GM23338 (cell line): ENCODE results near the gene RIPK1. TPM values are rescaled to one million over a fixed set of nuclear protein-coding genes. Genes with fewer than 3 reads are reported as not detected.
"Not testable (repeated sequence)": the region's sequence is repeated elsewhere in the genome, so short reads cannot be mapped to it uniquely, and the experiment has no call there.

Source experiments
- ATAC-seq: fragments of 200-7000 bp; cut with Tn5 transposase; 3 replicates; pipeline ENCODE4 v1.9.1; 2020
- DNase-seq: peaks from one replicate; pipeline ENCODE4 v3.0.0-alpha.2; 2015; ENCODE audit warnings: low spot score
- H2AFZ ChIP-seq: fragments of 200-600 bp; sonication (generic); 2 replicates; pipeline ENCODE4 v1.8.0; 2016; ENCODE audit warnings: antibody characterized with exemption, mild to moderate bottlenecking, moderate library complexity
- H3F3A ChIP-seq: fragments of 200-600 bp; sonication (generic); replicated peaks from 2 replicates; pipeline ENCODE4 v1.8.0; 2017; ENCODE audit warnings: antibody characterized with exemption, mixed run types, low read depth
- H3K27ac ChIP-seq: fragments of 200-600 bp; sonication (generic); 2 replicates; pipeline ENCODE4 v1.6.1; 2016; ENCODE audit warnings: low read depth
- H3K27me3 ChIP-seq: fragments of 200-600 bp; sonication (generic); 2 replicates; pipeline ENCODE4 v1.8.0; 2016; ENCODE audit warnings: mild to moderate bottlenecking, mixed run types, moderate library complexity; ENCODE audit not compliant: insufficient read depth
- H3K36me3 ChIP-seq: fragments of 200-600 bp; sonication (generic); 2 replicates; pipeline ENCODE4 v1.8.0; 2016; ENCODE audit warnings: mild to moderate bottlenecking; ENCODE audit not compliant: insufficient read depth
- H3K4me1 ChIP-seq: fragments of 200-600 bp; sonication (generic); 2 replicates; pipeline ENCODE4 v1.8.0; 2016; ENCODE audit warnings: mild to moderate bottlenecking, moderate library complexity; ENCODE audit not compliant: insufficient read depth
- H3K4me2 ChIP-seq: fragments of 200-600 bp; sonication (generic); 2 replicates; pipeline ENCODE4 v1.7.1; 2017; ENCODE audit warnings: mixed run types
- H3K4me3 ChIP-seq: fragments of 200-600 bp; sonication (generic); 2 replicates; pipeline ENCODE4 v1.6.1; 2016; ENCODE audit warnings: mixed run types
- H3K79me2 ChIP-seq: fragments of 200-600 bp; sonication (generic); replicated peaks from 2 replicates; pipeline ENCODE4 v1.8.0; 2017; ENCODE audit warnings: mild to moderate bottlenecking; ENCODE audit not compliant: insufficient read depth
- H3K9me2 ChIP-seq: fragments of 200-600 bp; sonication (generic); 2 replicates; pipeline ENCODE4 v1.8.0; 2017; ENCODE audit not compliant: insufficient read depth
- H4K20me1 ChIP-seq: fragments of 200-600 bp; sonication (generic); replicated peaks from 2 replicates; pipeline ENCODE4 v1.8.0; 2017; ENCODE audit warnings: mild to moderate bottlenecking; ENCODE audit not compliant: insufficient read depth
- H3K27ac Mint-ChIP-seq: 2 replicates; pipeline ENCODE4 v1.8.0; 2020; ENCODE audit warnings: inconsistent platforms, mild to moderate bottlenecking, moderate library complexity, mixed read lengths
- H3K27me3 Mint-ChIP-seq: 3 replicates; pipeline ENCODE4 v1.8.0; 2022; ENCODE audit warnings: low read depth, mild to moderate bottlenecking, moderate library complexity, mixed read lengths, inconsistent platforms; ENCODE audit not compliant: insufficient read depth, poor library complexity
- H3K36me3 Mint-ChIP-seq: 3 replicates; pipeline ENCODE4 v1.8.0; 2021; ENCODE audit warnings: low read depth, mild to moderate bottlenecking, inconsistent platforms, moderate library complexity, mixed read lengths
- H3K4me1 Mint-ChIP-seq: 3 replicates; pipeline ENCODE4 v1.8.0; 2020; ENCODE audit warnings: mild to moderate bottlenecking, inconsistent platforms, mixed read lengths
- H3K4me3 Mint-ChIP-seq: 3 replicates; pipeline ENCODE4 v1.8.0; 2021; ENCODE audit warnings: moderate library complexity, mild to moderate bottlenecking, inconsistent platforms, mixed read lengths
- H3K9me3 Mint-ChIP-seq: 3 replicates; pipeline ENCODE4 v1.8.0; 2020; ENCODE audit warnings: moderate library complexity, mild to moderate bottlenecking, inconsistent platforms, mixed read lengths
- CREB1 ChIP-seq: fragments of 250-450 bp; sonication (Bioruptor Pico); IDR thresholded peaks from 2 replicates; pipeline ENCODE4 v1.5.0; 2020; ENCODE audit warnings: low read depth, mild to moderate bottlenecking, moderate library complexity
- EZH2 ChIP-seq: fragments of 200-600 bp; sonication (generic); IDR thresholded peaks from one replicate; pipeline ENCODE4 v1.8.0; 2017; ENCODE audit warnings: antibody characterized with exemption, mild to moderate bottlenecking, low read depth; ENCODE audit not compliant: unreplicated experiment
- EZH2phosphoT487 ChIP-seq: fragments of 200-600 bp; sonication (generic); IDR thresholded peaks from one replicate; pipeline ENCODE4 v1.8.1; 2018; ENCODE audit warnings: antibody characterized with exemption; ENCODE audit not compliant: unreplicated experiment
- JUNB ChIP-seq: IDR thresholded peaks from one replicate; pipeline ENCODE4 v1.6.1; 2016; ENCODE audit warnings: antibody characterized with exemption; ENCODE audit not compliant: unreplicated experiment
- POLR2AphosphoS5 ChIP-seq: IDR thresholded peaks from 2 replicates; pipeline ENCODE4 v1.6.1; 2016; ENCODE audit warnings: antibody characterized with exemption, low read depth
- STAT1 ChIP-seq: IDR thresholded peaks from one replicate; pipeline ENCODE4 v1.6.1; 2016; ENCODE audit warnings: antibody characterized with exemption; ENCODE audit not compliant: unreplicated experiment
- ZNF114 ChIP-seq: fragments of 250-450 bp; sonication (Bioruptor Pico); IDR thresholded peaks from 2 replicates; pipeline ENCODE4 v1.5.0; 2020; ENCODE audit warnings: mild to moderate bottlenecking, moderate library complexity
- ZNF331 ChIP-seq: fragments of 250-450 bp; sonication (Bioruptor Pico); IDR thresholded peaks from 2 replicates; pipeline ENCODE4 v1.5.0; 2020; ENCODE audit warnings: low read depth, mild to moderate bottlenecking, moderate library complexity
- polyA plus RNA-seq: library from polyadenylated mRNA; unstranded; fragments of >200 nt; fragmentation: Nextera tagmentation; extraction: Ambion mirVana; gene quantifications from 2 replicates; pipeline ENCODE4 v1.2.1, GENCODE V29; 2016
- total RNA-seq: library from RNA; depleted of rRNA; stranded (reverse); fragments of >200 nt; shearing (Covaris generic); gene quantifications from 2 replicates; pipeline ENCODE4 v1.2.3, GENCODE V29; 2014
- TF ChIP-seq, protein P1 (sequence below): IDR thresholded peaks from one replicate; pipeline ENCODE4 v1.6.1; 2018; ENCODE audit warnings: antibody characterized with exemption; ENCODE audit not compliant: unreplicated experiment
- TF ChIP-seq, protein P2 (sequence below): IDR thresholded peaks from 2 replicates; pipeline ENCODE4 v1.6.1; 2016; ENCODE audit warnings: antibody characterized with exemption

The RIPK1 gene
- total and polyA plus RNA-seq, 2 experiments from 2014 or later, result 5.7 to 19.4 TPM

DNA sequence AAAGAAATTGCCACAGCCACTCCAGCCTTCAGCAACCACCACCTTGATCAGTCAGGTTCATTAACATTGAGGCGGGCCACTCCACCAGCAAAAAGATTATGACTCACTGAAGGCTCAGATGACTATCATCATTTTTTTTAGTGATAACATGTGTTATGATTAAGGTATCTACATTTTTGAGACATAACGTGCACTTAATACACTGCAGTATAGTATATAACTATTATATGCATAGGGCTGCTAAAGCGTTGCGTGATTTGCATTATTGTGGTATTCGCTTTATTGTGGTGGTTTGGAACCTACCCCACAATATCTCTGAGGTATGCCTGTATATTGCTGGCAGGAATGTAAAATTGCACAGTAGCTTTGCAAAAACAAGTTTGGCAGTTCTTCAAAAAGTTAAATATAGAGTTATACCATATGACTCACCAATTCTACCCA is 6.8 kb upstream of the RIPK1 start (continued):
- TF ChIP-seq, protein P1, sequence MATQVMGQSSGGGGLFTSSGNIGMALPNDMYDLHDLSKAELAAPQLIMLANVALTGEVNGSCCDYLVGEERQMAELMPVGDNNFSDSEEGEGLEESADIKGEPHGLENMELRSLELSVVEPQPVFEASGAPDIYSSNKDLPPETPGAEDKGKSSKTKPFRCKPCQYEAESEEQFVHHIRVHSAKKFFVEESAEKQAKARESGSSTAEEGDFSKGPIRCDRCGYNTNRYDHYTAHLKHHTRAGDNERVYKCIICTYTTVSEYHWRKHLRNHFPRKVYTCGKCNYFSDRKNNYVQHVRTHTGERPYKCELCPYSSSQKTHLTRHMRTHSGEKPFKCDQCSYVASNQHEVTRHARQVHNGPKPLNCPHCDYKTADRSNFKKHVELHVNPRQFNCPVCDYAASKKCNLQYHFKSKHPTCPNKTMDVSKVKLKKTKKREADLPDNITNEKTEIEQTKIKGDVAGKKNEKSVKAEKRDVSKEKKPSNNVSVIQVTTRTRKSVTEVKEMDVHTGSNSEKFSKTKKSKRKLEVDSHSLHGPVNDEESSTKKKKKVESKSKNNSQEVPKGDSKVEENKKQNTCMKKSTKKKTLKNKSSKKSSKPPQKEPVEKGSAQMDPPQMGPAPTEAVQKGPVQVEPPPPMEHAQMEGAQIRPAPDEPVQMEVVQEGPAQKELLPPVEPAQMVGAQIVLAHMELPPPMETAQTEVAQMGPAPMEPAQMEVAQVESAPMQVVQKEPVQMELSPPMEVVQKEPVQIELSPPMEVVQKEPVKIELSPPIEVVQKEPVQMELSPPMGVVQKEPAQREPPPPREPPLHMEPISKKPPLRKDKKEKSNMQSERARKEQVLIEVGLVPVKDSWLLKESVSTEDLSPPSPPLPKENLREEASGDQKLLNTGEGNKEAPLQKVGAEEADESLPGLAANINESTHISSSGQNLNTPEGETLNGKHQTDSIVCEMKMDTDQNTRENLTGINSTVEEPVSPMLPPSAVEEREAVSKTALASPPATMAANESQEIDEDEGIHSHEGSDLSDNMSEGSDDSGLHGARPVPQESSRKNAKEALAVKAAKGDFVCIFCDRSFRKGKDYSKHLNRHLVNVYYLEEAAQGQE, result no peak
- TF ChIP-seq JUNB (no peak), ZNF114 (CRISPR knock-in tag) (no peak), POLR2AphosphoS5 (no peak), CREB1 (CRISPR knock-in tag) (no peak), EZH2phosphoT487 (no peak), EZH2 (no peak), STAT1 (no peak), ZNF331 (no peak)

DNA sequence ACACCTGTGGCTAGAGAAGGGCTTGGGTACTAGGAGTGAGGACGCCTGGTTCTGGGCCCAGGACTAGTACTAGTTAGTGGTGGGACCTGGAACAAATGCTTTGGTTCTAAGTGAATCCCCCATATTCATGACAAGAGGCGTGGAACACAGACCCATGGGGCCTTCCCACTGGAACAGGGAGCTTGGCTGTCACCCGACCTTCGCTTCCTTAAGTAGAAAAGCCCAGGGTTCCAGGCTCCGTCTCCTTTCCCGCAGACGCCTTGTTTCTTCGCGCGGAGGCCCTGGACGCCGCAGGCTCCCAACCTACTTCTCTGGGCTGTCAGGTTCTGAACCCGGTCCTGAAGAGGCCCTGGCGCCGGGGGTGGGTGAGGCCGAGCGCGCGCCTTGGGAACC is 5.0 kb upstream of the RIPK1 start:
- peaks cover 24% of the 10 kb centered on the region for H3K27me3 Mint-ChIP-seq
- not testable (repeated sequence) for H3K36me3 ChIP-seq, H3K27ac Mint-ChIP-seq, H4K20me1 ChIP-seq, H3K4me1 ChIP-seq, H3F3A ChIP-seq, H3K27ac ChIP-seq, H3K9me2 ChIP-seq, H3K27me3 ChIP-seq, H3K4me1 Mint-ChIP-seq, H2AFZ ChIP-seq, ATAC-seq
- peaks cover 11% of the 10 kb centered on the region for H3K79me2 ChIP-seq
- H3K36me3 Mint-ChIP-seq, result peaks cover 23% of the 10 kb centered on the region
- DNase-seq, result peak; percentile 45
- H3K4me2 ChIP-seq, result peak overlapping the region; percentile 90
- H3K4me3 ChIP-seq, result peak overlapping the region; percentile 86
- peak overlapping the region; percentile 83; the same call in 2 of the 3 replicates for H3K4me3 Mint-ChIP-seq
- H3K9me3 Mint-ChIP-seq, result peaks cover 33% of the 10 kb centered on the region

DNA sequence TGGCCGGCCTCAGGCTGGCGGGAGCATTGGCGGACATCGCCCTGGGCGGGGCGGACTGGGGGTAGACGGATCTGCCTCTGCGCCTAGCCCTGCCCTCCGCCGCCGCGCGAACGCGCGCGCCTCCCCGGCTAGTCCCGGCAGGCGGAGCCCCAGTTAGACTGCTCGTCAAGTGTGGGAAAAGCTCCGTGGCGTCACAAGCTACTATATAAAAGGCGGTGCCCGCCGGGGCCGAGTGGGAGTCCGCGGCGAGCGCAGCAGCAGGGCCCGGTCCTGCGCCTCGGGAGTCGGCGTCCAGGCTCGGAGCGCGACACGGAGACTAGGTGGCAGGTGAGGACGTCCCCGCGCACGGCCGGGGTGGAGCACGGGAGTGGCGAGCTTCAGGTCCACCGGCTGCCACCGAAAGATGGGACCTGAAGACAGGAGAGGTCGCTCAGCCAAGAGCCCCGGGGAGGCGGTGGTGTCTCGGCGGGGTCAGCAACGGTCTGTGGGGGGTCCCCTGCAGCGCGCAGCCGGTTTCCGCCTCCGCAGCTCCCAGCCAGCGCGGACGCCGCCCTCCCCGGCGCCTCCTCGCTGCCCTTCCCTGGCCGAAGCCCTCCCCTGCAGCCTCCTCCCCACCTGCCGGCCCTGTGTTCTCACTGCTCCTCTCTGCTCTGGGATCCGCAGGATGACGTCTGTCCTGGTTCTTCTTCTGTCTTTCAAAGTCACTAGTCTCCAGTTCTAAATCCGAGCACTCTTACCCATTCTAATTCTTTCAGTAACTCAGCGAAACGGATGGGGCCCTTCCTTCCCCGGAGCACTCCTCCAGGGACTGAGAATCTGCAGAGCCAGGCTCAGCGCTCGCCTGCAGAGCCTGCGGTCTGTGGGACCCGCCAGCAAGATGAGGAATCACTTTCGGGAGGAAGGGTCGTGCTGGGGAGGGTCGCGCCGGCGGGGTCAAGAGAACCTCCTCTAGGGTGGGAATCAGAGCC is 4.3 kb upstream of the RIPK1 start:
- H3K79me2 ChIP-seq, result peaks cover 11% of the 10 kb centered on the region
- H3K27me3 ChIP-seq, result no peaks in the 10 kb centered on the region
- peak; percentile 32; the same call in 1 of the 2 replicates for TF ChIP-seq POLR2AphosphoS5
- TF ChIP-seq EZH2, result no peak
- TF ChIP-seq, protein P2, sequence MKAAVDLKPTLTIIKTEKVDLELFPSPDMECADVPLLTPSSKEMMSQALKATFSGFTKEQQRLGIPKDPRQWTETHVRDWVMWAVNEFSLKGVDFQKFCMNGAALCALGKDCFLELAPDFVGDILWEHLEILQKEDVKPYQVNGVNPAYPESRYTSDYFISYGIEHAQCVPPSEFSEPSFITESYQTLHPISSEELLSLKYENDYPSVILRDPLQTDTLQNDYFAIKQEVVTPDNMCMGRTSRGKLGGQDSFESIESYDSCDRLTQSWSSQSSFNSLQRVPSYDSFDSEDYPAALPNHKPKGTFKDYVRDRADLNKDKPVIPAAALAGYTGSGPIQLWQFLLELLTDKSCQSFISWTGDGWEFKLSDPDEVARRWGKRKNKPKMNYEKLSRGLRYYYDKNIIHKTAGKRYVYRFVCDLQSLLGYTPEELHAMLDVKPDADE, result no peak
- TF ChIP-seq CREB1 (CRISPR knock-in tag), result peak; percentile 3; the same call in 1 of the 2 replicates
- peak overlapping the region; percentile 93 for H2AFZ ChIP-seq
- peak overlapping the region; percentile 86 for H3K4me3 ChIP-seq
- ATAC-seq (peak; percentile 84), DNase-seq (peak; percentile 85)
- peak overlapping the region; percentile 78 for H3K27ac ChIP-seq
- H3F3A ChIP-seq, result peaks cover 4% of the 10 kb centered on the region
- Mint-ChIP-seq H3K9me3 (peaks cover 33% of the 10 kb centered on the region), H3K4me1 (peaks cover 9% of the 10 kb centered on the region), H3K27me3 (peaks cover 26% of the 10 kb centered on the region), H3K27ac (no peak overlapping the region), H3K4me3 (peak overlapping the region; percentile 83), H3K36me3 (peaks cover 24% of the 10 kb centered on the region)
- H3K36me3 ChIP-seq, result no peaks in the 10 kb centered on the region
- H3K4me1 ChIP-seq, result peaks cover 6% of the 10 kb centered on the region; the same call in 1 of the 2 replicates
- 0 out of 2 replicates have a peak, but pooled peaks cover 3% of the 10 kb centered on the region for H4K20me1 ChIP-seq
- peak overlapping the region; percentile 90 for H3K4me2 ChIP-seq
- H3K9me2 ChIP-seq, result no peaks in the 10 kb centered on the region
